ENCODE measurements around the gene PHTF2.

Gene PHTF2

DNA sequence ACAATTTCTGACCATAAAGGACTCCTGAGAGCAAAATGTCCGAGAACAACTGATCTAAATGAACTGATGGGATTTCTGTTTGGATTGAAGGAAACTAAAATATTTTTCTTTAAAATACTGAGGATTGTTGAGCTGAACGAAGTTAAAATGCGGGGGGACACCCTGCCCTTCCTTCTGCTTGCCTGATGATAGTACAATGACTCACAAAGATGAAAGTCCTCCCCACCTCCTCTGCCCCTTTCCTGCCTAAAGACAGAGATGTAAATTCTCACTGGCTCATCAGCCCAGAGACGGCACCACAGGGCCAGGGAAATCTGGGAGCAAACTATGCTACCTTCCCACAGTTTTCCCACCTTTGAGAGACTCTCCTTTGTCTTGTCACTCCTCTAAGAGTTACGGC lies 180.6 kb downstream of the PHTF2 start:
- TF ChIP-seq, protein P1, sequence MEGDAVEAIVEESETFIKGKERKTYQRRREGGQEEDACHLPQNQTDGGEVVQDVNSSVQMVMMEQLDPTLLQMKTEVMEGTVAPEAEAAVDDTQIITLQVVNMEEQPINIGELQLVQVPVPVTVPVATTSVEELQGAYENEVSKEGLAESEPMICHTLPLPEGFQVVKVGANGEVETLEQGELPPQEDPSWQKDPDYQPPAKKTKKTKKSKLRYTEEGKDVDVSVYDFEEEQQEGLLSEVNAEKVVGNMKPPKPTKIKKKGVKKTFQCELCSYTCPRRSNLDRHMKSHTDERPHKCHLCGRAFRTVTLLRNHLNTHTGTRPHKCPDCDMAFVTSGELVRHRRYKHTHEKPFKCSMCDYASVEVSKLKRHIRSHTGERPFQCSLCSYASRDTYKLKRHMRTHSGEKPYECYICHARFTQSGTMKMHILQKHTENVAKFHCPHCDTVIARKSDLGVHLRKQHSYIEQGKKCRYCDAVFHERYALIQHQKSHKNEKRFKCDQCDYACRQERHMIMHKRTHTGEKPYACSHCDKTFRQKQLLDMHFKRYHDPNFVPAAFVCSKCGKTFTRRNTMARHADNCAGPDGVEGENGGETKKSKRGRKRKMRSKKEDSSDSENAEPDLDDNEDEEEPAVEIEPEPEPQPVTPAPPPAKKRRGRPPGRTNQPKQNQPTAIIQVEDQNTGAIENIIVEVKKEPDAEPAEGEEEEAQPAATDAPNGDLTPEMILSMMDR (IDR thresholded peaks at IDR 0.05; ENCODE audit: control insufficient read depth, insufficient read depth, low read depth, low read length, missing control alignments) = no peak
- H3K4me3 ChIP-seq (ENCODE audit: control insufficient read depth, low read depth, low read length) = no peak overlapping the region
- no peak for DNase-seq (ENCODE audit: low read depth)

DNA sequence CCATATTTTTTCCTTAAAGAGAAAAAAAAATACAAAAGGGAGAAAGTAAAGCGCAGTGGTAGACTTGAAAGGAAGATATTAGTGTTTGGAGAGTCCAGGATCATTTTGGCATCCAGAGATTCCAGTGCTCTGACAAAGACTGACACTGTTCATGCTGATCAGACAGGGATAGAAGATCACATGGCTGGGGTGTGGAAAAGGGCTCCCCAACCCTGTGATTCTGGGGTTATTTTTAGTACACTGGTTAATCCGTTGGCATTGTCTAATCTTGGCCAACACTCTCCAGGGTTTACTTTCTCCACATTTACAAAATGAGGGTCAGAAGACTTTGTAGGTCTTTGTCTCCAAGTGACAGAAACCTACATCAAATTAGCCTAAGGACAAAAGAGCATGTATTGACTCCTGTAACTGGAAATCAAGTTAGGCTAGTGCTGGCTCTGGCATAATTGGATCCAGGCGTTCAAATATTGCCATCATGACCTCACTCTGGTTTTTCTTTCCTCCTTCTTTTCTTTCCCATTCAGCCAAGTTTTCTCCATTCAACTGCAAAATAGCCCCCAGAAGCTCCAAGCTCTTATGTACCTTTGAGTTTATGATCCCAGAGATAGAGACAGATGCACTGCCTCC lies 181.6 kb downstream of the PHTF2 start:
- no peak overlapping the region for H3K4me3 ChIP-seq (ENCODE audit: control insufficient read depth, low read depth, low read length)
- TF ChIP-seq, protein P1 (IDR thresholded peaks at IDR 0.05; ENCODE audit: control insufficient read depth, insufficient read depth, low read depth, low read length, missing control alignments) = no peak

DNA sequence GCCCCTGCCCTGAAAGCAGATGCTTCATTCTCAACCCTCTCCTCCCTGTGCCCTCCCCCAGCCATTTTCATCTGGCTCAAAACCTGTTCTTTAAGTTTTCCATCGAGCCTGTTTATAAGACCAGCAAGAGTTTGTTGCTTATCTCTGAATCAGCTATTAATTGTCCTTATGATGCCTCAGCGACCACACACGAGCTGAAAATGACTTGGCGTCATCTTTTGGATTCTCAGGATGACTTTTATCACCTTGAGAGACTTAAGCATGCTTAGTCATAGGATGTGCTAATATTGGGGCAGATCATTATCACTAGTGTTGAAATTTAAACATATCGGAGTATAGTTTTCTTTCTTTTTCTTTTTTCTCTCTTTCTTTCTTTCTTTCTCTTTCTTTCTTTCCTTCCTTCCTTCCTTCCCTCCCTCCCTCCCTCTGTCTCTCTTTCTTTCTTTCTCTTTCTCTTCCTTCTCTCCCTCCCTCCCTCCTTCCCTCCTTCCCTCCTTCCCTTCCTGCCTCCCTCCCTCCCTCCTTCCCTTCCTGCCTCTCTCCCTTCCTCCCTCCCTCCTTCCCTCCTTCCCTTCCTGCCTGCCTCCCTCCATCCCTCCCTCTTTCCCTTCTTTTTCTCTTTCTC lies 184.5 kb downstream of the PHTF2 start:
- H3K4me3 ChIP-seq (ENCODE audit: control insufficient read depth, low read depth, low read length) = no peak overlapping the region
- DNase-seq (ENCODE audit: low read depth) = no peak
- TF ChIP-seq, protein P1 (IDR thresholded peaks at IDR 0.05; ENCODE audit: control insufficient read depth, insufficient read depth, low read depth, low read length, missing control alignments) = no peak

More for the DNA sequence above, 181.6 kb downstream of the PHTF2 start:
- no peak for DNase-seq (ENCODE audit: low read depth)

DNA sequence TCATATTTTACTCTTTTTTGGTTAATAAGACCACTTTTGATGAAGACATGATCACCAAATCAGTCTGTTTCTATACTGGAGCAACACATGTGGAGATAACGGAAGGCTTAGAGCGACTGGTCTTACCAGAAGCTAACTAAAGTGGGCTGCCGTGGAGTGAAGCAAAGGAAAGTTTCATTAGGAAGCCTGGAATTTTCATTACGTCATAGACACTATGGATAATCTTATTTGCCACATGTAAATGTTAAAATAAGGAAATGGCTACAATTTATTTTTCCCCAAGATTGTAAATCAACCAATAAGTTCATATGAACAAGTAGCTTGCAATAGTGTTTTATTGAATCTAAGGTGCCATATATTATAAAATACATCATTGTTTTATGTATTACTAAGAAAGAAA lies 185.4 kb downstream of the PHTF2 start:
- H3K4me3 ChIP-seq (ENCODE audit: control insufficient read depth, low read depth, low read length) = no peak overlapping the region
- no peak for DNase-seq (ENCODE audit: low read depth)
- TF ChIP-seq, protein P1 (IDR thresholded peaks at IDR 0.05; ENCODE audit: control insufficient read depth, insufficient read depth, low read depth, low read length, missing control alignments) = no peak

DNA sequence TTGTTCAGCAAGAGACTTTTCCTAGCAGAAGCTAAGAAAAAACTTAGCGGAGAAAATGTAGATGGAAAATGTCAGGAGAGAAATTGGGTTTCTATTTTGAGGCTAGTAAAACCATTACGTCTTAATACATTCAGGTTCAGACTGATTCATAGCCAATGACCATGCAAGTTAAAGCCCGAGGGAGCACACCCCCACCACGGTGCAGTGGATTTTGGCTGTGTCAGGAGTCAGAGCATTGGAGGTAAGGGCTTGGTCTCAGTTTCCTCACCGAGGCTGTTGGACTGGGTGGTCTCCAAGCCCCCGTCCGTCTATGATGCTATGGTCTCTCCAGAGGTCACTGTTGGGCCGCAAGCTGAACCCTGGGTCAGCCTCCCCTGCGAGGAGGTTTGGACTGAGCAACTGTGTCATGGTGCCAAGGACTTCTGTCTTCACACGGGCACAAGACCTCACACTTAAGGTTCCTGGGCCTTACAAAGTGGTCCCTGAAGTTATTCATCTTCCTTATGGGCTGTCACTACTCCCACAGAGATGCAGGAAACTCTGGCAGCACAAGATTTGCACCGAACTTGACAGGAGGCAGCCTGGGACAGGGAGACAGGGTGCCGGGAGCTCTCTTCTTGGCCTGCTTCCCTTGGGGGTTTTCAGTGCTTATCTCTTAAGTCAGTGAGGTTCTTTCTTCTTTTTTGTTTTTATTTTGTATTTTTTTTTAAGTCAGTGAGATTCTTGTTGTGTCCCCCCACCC lies 186.8 kb downstream of the PHTF2 start:
- DNase-seq (ENCODE audit: low read depth) = no peak
- TF ChIP-seq, protein P1 (IDR thresholded peaks at IDR 0.05; ENCODE audit: control insufficient read depth, insufficient read depth, low read depth, low read length, missing control alignments) = no peak
- no peak overlapping the region for H3K4me3 ChIP-seq (ENCODE audit: control insufficient read depth, low read depth, low read length)

DNA sequence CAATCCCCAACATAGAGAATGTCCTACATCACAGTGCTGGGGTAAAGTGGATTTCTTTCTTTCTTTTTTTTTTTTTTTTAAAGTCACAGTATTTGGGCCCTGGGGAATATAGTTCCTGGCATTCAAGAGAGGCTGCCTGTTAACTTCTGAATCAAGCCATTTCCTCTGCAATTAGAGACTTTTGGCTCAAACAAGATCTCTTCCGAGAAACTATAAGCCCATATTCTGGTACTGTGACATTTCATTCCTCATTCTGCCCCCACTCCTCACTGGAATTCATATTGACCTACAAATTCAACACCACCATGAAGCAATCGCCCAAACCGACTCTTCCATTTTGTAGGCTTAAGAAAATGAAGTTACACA lies 187.4 kb downstream of the PHTF2 start:
- TF ChIP-seq, protein P1 (IDR thresholded peaks at IDR 0.05; ENCODE audit: control insufficient read depth, insufficient read depth, low read depth, low read length, missing control alignments) = no peak
- DNase-seq (ENCODE audit: low read depth) = no peak
- H3K4me3 ChIP-seq (ENCODE audit: control insufficient read depth, low read depth, low read length) = no peak overlapping the region
